Measurements from ENCODE around the gene FKBP1C.
"Not testable (repeated sequence)": the region's sequence is repeated elsewhere in the genome, so short reads cannot be mapped to it uniquely, and the experiment has no call there.

FKBP1C gene

DNA sequence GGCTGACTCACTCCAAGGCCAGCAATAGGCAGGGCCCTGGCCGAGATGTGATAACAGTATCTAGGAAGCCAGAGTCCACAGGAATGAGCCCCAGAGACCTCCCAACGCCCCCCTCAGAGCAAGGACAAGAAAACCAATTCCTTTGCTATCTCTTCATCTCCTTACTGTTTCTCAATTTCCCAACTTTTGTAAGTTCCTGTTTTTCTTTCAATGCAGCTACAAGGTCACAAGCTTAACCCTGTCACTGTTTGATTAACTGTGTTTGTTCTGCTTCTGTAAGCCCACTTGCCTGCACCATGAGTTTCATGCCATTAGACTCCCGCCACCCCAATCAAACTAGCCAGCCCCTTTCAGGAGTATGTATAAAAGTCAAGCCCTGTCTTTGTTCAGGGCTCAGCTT is 3.5 kb downstream of the FKBP1C start:
- Histone ChIP-seq H3K4me2 (ENCODE audit: low read length) (no peak overlapping the region), H4K20me1 (ENCODE audit: insufficient read depth, low read length) (no peaks in the 10 kb centered on the region), H3K79me2 (ENCODE audit: low read length) (no peaks in the 10 kb centered on the region), H3K9ac (ENCODE audit: low read length) (no peak overlapping the region), H3K27me3 (ENCODE audit: low read depth, low read length) (no peaks in the 10 kb centered on the region), H3K4me3 (ENCODE audit: low read length) (no peak overlapping the region), H2AFZ (ENCODE audit: low read depth, low read length) (no peak overlapping the region), H3K36me3 (replicated peaks; ENCODE audit: low read depth, low read length) (peaks cover 7% of the 10 kb centered on the region), H3K27ac (ENCODE audit: low read length) (no peak overlapping the region), H3K4me1 (ENCODE audit: low read length) (no peaks in the 10 kb centered on the region), H3K9me3 (ENCODE audit: insufficient read depth, low read length) (peaks cover 11% of the 10 kb centered on the region)
- no peak for TF ChIP-seq EZH2phosphoT487 (IDR thresholded peaks at IDR 0.05; ENCODE audit: low read depth)
- TF ChIP-seq, protein P1, sequence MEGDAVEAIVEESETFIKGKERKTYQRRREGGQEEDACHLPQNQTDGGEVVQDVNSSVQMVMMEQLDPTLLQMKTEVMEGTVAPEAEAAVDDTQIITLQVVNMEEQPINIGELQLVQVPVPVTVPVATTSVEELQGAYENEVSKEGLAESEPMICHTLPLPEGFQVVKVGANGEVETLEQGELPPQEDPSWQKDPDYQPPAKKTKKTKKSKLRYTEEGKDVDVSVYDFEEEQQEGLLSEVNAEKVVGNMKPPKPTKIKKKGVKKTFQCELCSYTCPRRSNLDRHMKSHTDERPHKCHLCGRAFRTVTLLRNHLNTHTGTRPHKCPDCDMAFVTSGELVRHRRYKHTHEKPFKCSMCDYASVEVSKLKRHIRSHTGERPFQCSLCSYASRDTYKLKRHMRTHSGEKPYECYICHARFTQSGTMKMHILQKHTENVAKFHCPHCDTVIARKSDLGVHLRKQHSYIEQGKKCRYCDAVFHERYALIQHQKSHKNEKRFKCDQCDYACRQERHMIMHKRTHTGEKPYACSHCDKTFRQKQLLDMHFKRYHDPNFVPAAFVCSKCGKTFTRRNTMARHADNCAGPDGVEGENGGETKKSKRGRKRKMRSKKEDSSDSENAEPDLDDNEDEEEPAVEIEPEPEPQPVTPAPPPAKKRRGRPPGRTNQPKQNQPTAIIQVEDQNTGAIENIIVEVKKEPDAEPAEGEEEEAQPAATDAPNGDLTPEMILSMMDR (IDR thresholded peaks at IDR 0.05; ENCODE audit: low read depth, low read length), result no peak

DNA sequence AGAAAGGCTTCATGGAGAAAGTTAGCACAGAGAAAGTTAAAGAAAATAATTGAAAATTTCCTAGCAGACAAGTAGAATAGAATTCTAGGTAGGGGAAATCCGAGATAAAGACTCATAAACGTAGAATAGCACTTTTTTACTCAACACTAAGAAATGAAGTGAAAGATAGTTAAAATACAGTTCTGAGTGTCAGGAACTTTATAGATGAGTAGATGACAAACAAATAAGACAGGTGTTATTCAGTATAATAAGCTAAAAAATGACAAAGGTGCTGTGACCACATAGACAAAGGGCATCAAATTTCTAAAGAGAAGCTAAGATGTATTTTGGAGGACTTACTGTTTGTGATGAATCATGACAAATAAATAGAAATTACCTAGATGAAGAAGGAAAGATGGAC is 12.9 kb downstream of the FKBP1C start:
- Histone ChIP-seq H3K9ac (ENCODE audit: low read length) (no peak overlapping the region), H3K36me3 (replicated peaks; ENCODE audit: low read depth, low read length) (no peaks in the 10 kb centered on the region), H2AFZ (ENCODE audit: low read depth, low read length) (no peak overlapping the region), H3K27ac (ENCODE audit: low read length) (peak overlapping the region; percentile 56), H3K4me3 (ENCODE audit: low read length) (no peak overlapping the region), H3K4me2 (ENCODE audit: low read length) (peak overlapping the region; percentile 42), H3K4me1 (ENCODE audit: low read length) (peaks cover 44% of the 10 kb centered on the region), H4K20me1 (ENCODE audit: insufficient read depth, low read length) (no peaks in the 10 kb centered on the region), H3K9me3 (ENCODE audit: insufficient read depth, low read length) (no peaks in the 10 kb centered on the region), H3K79me2 (ENCODE audit: low read length) (no peaks in the 10 kb centered on the region), H3K27me3 (ENCODE audit: low read depth, low read length) (no peaks in the 10 kb centered on the region)
- TF ChIP-seq EZH2phosphoT487 (IDR thresholded peaks at IDR 0.05; ENCODE audit: low read depth), result no peak
- TF ChIP-seq, protein P1 (IDR thresholded peaks at IDR 0.05; ENCODE audit: low read depth, low read length), result no peak

GRCh38 chr6:63225987-63226386 is 14.7 kb downstream of the FKBP1C start:
- H3K4me2 ChIP-seq (ENCODE audit: low read length), result peak overlapping the region; percentile 13; the same call in 1 of the 2 replicates
- peaks cover 44% of the 10 kb centered on the region for H3K4me1 ChIP-seq (ENCODE audit: low read length)
- H3K9ac ChIP-seq (ENCODE audit: low read length); H2AFZ ChIP-seq (ENCODE audit: low read depth, low read length); H4K20me1 ChIP-seq (ENCODE audit: insufficient read depth, low read length); H3K36me3 ChIP-seq (replicated peaks; ENCODE audit: low read depth, low read length); H3K27me3 ChIP-seq (ENCODE audit: low read depth, low read length); H3K9me3 ChIP-seq (ENCODE audit: insufficient read depth, low read length); H3K79me2 ChIP-seq (ENCODE audit: low read length); H3K4me3 ChIP-seq (ENCODE audit: low read length): not testable (repeated sequence)
- peak overlapping the region; percentile 35; the same call in 1 of the 2 replicates for H3K27ac ChIP-seq (ENCODE audit: low read length)

GRCh38 chr6:63227928-63228894 is 16.9 kb downstream of the FKBP1C start:
- not testable (repeated sequence) for H3K79me2 ChIP-seq (ENCODE audit: low read length); H3K4me3 ChIP-seq (ENCODE audit: low read length); H4K20me1 ChIP-seq (ENCODE audit: insufficient read depth, low read length); H3K27me3 ChIP-seq (ENCODE audit: low read depth, low read length); H3K4me2 ChIP-seq (ENCODE audit: low read length); H3K9ac ChIP-seq (ENCODE audit: low read length); H3K36me3 ChIP-seq (replicated peaks; ENCODE audit: low read depth, low read length); H3K27ac ChIP-seq (ENCODE audit: low read length); H3K9me3 ChIP-seq (ENCODE audit: insufficient read depth, low read length); H2AFZ ChIP-seq (ENCODE audit: low read depth, low read length)
- H3K4me1 ChIP-seq (ENCODE audit: low read length), result peaks cover 38% of the 10 kb centered on the region

DNA sequence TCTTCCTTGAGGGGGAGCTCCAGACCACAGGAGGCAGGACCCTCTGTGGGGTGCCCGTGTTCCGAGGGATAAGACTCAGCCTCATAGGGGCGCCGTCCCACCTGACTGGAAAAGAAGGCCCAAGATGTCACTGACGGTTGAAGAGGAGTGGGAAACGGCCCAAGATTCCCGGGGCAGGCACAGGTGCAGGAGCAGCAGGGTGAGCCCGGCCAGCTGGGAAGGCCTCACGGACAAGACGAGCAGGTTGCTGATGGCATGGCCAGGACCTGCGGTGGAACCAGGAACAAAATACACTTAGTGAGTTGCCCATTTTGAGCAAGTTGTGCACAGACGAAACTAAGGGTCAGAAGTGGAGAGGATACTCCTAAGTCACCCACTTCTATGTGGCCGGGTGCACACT is 18.8 kb downstream of the FKBP1C start:
- H3K27me3 ChIP-seq (ENCODE audit: low read depth, low read length), result not testable (repeated sequence)

DNA sequence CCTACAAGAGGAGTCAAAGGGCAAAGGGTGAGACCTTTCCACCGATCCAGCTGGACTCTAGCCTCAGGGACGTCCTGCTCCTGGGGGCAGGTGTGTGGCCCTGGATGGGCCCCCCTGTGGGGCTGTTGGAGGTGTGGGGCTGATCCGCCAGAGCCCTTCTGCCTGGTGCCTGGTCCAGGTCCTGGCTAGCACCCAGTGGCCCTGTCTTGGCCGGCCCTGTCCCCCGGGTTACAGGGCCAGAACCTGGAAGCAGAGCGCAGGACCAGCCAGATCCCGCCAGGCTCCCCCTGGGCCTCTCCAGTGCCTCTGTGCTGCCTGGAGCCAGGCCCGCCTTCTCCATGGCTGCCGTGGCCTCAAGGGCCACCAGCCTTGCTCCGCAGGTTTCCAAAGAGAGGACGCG is 19.2 kb downstream of the FKBP1C start:
- H3K27me3 ChIP-seq (ENCODE audit: low read depth, low read length); H3K36me3 ChIP-seq (replicated peaks; ENCODE audit: low read depth, low read length); H3K9me3 ChIP-seq (ENCODE audit: insufficient read depth, low read length); H3K4me3 ChIP-seq (ENCODE audit: low read length); H3K27ac ChIP-seq (ENCODE audit: low read length); H4K20me1 ChIP-seq (ENCODE audit: insufficient read depth, low read length); H3K9ac ChIP-seq (ENCODE audit: low read length); H2AFZ ChIP-seq (ENCODE audit: low read depth, low read length); H3K79me2 ChIP-seq (ENCODE audit: low read length); H3K4me2 ChIP-seq (ENCODE audit: low read length): not testable (repeated sequence)
- H3K4me1 ChIP-seq (ENCODE audit: low read length), result peaks cover 15% of the 10 kb centered on the region

More for the DNA sequence above, 18.8 kb downstream of the FKBP1C start:
- H3K4me3 ChIP-seq (ENCODE audit: low read length); H2AFZ ChIP-seq (ENCODE audit: low read depth, low read length); H3K9ac ChIP-seq (ENCODE audit: low read length); H3K36me3 ChIP-seq (replicated peaks; ENCODE audit: low read depth, low read length); H3K4me2 ChIP-seq (ENCODE audit: low read length); H4K20me1 ChIP-seq (ENCODE audit: insufficient read depth, low read length); H3K9me3 ChIP-seq (ENCODE audit: insufficient read depth, low read length); H3K27ac ChIP-seq (ENCODE audit: low read length); H3K79me2 ChIP-seq (ENCODE audit: low read length): not testable (repeated sequence)
- H3K4me1 ChIP-seq (ENCODE audit: low read length), result peaks cover 20% of the 10 kb centered on the region

All from OCI-LY3 (cell line).